Ectodermal cell (in vitro differentiated cells): ENCODE results near the gene STK32A.
A peak's percentile ranks its signal among the peaks of the same experiment; 100 is the strongest.
"Not testable (repeated sequence)": the region's sequence is repeated elsewhere in the genome, so short reads cannot be mapped to it uniquely, and the experiment has no call there.

Experiments used
- H3K27ac ChIP-seq: 2 replicates; pipeline ENCODE4 v1.7.0; 2013; ENCODE audit warnings: mild to moderate bottlenecking, low read depth, low read length; ENCODE audit not compliant: insufficient read depth, poor library complexity, severe bottlenecking
- H3K27me3 ChIP-seq: 2 replicates; pipeline ENCODE4 v1.7.0; 2013; ENCODE audit warnings: mild to moderate bottlenecking, low read length; ENCODE audit not compliant: insufficient read depth, control insufficient read depth, poor library complexity, severe bottlenecking
- H3K36me3 ChIP-seq: one replicate; pipeline ENCODE4 v1.7.0; 2013; ENCODE audit warnings: low read length; ENCODE audit not compliant: control insufficient read depth, insufficient read depth
- H3K4me1 ChIP-seq: one replicate; pipeline ENCODE4 v1.7.0; 2013; ENCODE audit warnings: low read length; ENCODE audit not compliant: control insufficient read depth, insufficient read depth
- H3K4me3 ChIP-seq: 2 replicates; pipeline ENCODE4 v1.7.0; 2013; ENCODE audit warnings: low read depth, low read length, control low read depth; ENCODE audit not compliant: insufficient read depth
- H3K9me3 ChIP-seq: 2 replicates; pipeline ENCODE4 v1.7.0; 2013; ENCODE audit warnings: mild to moderate bottlenecking, low read length, moderate library complexity; ENCODE audit not compliant: control insufficient read depth
- WGBS, 2 experiments: methylation state at CpG; one replicate each; pipeline ENCODE4 v1.1.7; 2013; ENCODE audit warnings: missing lambda C conversion rate in 2 of 2; 5-methylcytosine and 5-hydroxymethylcytosine counted together

Gene STK32A

DNA sequence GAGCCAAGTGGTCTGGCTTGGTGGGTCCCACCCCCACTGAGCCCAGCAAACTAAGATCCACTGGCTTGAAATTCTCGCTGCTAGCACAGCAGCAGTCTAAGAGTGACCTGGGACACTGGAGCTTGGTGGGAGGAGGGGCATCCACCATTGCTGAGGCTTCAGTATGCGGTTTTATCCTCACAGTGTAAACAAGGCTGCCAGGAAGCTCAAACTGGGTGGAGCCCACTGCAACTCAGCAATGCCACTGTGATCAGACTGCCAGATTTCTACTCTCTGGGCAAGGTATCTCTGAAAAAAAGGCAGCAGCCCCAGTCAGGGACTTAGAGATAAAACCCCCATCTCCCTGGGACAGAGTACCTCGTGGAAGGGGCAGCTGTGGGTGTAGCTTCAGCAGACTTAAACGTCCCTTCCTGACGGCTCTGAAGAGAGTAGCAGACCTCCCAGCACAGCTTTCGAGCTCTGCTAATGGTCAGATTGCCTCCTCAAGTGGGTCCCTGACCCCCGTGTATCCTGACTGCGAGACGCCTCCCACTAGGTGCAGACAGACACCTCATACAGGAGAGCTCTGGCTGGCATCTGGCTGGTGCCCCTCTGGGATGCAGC lies 18.2 kb upstream of the STK32A start:
- no peak overlapping the region for H3K27ac ChIP-seq
- no peaks in the 10 kb centered on the region for H3K9me3 ChIP-seq
- H3K4me3 ChIP-seq, result no peak overlapping the region
- no peaks in the 10 kb centered on the region for H3K36me3 ChIP-seq
- WGBS, 2 experiments, result 54 to 56% methylated on average over 9 of the region's 9 CpGs
- H3K4me1 ChIP-seq, result peaks cover 9% of the 10 kb centered on the region
- H3K27me3 ChIP-seq, result no peaks in the 10 kb centered on the region

GRCh38 chr5:147223343-147223742 lies 11.5 kb upstream of the STK32A start:
- WGBS, 2 experiments, result 74 to 83% methylated on average over 2 of the region's 2 CpGs
- no peaks in the 10 kb centered on the region for H3K27me3 ChIP-seq

DNA sequence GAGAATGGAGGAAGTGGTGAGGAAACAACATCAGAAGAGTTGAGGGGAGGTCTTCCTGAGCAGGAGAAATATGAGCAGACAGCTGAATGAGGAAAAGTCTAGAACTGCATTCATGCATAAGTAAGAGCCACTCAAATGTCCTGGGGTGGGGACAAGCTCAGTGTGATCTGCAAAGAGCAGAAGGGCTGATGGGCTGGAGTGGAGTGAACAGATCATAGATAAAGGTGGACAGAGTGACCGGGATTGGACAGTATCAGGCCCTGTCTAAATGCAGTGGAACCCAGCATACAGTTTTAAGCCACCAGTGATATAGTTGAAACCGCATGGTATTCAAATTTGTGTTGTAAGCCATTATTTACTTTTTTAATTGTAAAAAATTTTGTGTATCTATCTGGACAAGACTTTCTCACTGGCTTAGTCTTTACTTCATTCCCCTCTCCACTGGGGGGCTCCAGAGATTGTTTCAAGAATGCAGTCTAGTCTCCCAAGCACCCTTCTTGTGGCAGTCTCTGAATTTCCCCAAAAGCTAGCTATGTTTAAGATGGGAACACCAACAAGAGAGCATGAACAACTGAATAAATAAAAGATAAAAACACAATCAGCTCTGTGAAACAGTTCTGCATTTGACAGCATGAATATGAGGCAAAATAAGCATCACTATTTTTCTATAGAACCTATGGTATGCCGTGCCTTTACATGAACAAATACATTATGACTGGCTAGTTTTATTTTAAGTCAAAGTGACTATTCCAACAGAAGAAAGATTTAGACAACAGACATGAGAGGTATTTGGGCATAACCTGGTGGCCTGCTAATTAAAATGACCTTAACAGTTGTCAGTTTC lies 10.7 kb upstream of the STK32A start:
- no peaks in the 10 kb centered on the region for H3K9me3 ChIP-seq
- no peak overlapping the region for H3K4me3 ChIP-seq
- 77 to 87% methylated on average over 3 of the region's 3 CpGs for WGBS, 2 experiments
- H3K36me3 ChIP-seq, result no peaks in the 10 kb centered on the region
- H3K27me3 ChIP-seq, result no peaks in the 10 kb centered on the region
- no peak overlapping the region for H3K27ac ChIP-seq
- no peaks in the 10 kb centered on the region for H3K4me1 ChIP-seq

More at GRCh38 chr5:147223343-147223742, 11.5 kb upstream of the STK32A start:
- H3K9me3 ChIP-seq, result no peaks in the 10 kb centered on the region
- no peak overlapping the region for H3K4me3 ChIP-seq
- H3K27ac ChIP-seq, result no peak overlapping the region
- H3K36me3 ChIP-seq, result no peaks in the 10 kb centered on the region
- H3K4me1 ChIP-seq, result no peaks in the 10 kb centered on the region

DNA sequence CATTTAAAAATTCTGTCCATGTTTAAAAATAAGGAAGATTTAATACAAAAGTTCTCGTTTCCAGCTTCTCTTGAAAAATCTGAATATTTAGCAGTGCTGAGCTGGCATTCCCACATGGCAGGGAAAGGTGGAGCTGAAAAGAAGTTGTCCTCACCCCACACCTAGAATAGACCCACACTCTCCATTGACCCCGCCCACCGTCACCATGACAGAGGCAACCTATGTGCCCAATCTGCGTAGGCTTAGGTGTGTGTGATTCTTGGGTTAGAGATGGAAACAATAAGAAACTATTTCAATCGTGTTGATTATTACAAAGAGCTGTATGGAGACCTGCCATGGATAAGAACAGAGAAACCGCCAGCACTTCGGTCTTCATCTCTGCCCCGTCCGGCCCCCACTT lies 8.9 kb upstream of the STK32A start:
- H3K4me3 ChIP-seq, result no peak overlapping the region
- no peaks in the 10 kb centered on the region for H3K4me1 ChIP-seq
- no peaks in the 10 kb centered on the region for H3K36me3 ChIP-seq
- peaks cover 8% of the 10 kb centered on the region for H3K27me3 ChIP-seq
- no peaks in the 10 kb centered on the region for H3K9me3 ChIP-seq
- 93 to 97% methylated on average over 8 to 9 of the region's 9 CpGs for WGBS, 2 experiments
- H3K27ac ChIP-seq, result no peak overlapping the region

- Histone ChIP-seq H3K36me3 (no peaks in the 10 kb centered on the region), H3K27me3 (peaks cover 9% of the 10 kb centered on the region), H3K9me3 (no peaks in the 10 kb centered on the region), H3K27ac (no peak overlapping the region), H3K4me3 (no peak overlapping the region), H3K4me1 (no peaks in the 10 kb centered on the region)
- WGBS, 2 experiments, result 94 to 96% methylated on average over 15 of the region's 15 CpGs
Observed at GRCh38 chr5:147226512-147226911, 8.3 kb upstream of the STK32A start.

- Histone ChIP-seq H3K36me3 (no peaks in the 10 kb centered on the region), H3K4me3 (peak overlapping the region; percentile 59), H3K9me3 (no peaks in the 10 kb centered on the region), H3K4me1 (no peaks in the 10 kb centered on the region), H3K27ac (no peak overlapping the region), H3K27me3 (peaks cover 56% of the 10 kb centered on the region)
- 2 to 4% methylated on average over 24 to 27 of the region's 32 CpGs for WGBS, 2 experiments
Observed at GRCh38 chr5:147234239-147234824, 494 bp upstream of the STK32A start.

GRCh38 chr5:147240266-147240985 lies 5.6 kb downstream of the STK32A start:
- Histone ChIP-seq H3K27me3 (peaks cover 8% of the 10 kb centered on the region), H3K36me3 (no peaks in the 10 kb centered on the region), H3K4me3 (no peak overlapping the region), H3K9me3 (no peaks in the 10 kb centered on the region), H3K27ac (no peak overlapping the region), H3K4me1 (no peaks in the 10 kb centered on the region)
- 72 to 82% methylated on average over 3 to 4 of the region's 4 CpGs for WGBS, 2 experiments

DNA sequence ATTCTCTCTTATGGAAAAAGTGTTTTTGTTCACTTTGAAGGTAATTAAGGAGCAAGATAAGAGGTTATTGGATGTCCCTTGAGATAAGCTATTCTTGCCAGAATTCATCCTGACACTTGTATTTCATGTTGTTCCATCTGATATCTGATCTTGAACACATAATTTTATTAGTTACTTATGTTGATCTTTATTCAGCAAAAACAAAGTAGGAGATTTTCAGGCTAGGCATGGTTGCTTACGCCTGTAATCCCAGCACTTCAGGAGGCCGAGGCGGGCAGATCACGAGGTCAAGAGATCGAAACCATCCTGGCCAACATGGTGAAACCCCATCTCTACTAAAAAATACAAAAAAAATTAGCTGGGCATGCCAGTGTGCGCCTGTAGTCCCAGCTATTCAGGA lies 8.4 kb downstream of the STK32A start:
- 61 to 100% methylated on average over 1 to 3 of the region's 6 CpGs for WGBS, 2 experiments
- H3K4me1 ChIP-seq, result not testable (repeated sequence)

DNA sequence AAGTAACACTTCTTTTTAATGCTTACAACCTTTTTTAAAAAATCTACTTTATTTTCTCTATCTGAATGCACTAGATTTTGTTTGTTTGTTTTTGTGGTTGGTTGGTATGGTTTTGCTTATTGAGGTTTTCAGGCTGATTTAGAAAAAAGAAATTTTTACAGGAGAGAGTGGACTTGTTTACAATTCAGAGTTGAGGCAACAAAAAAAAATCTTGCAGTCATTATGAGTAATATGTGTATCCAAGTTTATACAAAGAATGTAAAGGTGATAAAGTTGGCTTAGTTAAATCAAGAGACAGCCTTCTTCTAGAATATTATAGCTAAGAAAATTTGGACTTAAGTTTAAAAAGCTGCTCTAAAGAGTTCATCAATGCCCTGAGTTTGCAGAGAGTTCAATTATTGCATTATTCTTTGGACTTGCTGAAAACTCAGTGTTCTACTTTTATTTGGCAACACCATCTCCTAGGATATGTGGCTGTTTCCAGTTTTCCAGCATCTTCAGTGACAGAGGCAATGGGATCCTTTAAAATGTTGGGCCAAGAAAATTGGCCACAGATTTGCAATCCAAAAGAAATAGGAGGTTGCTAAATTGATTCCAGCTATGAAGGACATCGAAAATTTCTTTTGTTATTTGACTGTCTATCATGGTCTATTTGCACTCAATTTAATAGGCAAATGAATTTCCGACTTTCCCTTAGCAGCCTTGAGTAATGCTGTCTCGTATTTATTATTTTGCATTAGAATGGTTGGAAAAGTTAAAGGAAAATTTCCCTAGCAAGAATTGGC lies 10.7 kb downstream of the STK32A start:
- Histone ChIP-seq H3K4me1 (no peaks in the 10 kb centered on the region), H3K36me3 (no peaks in the 10 kb centered on the region), H3K27ac (no peak overlapping the region), H3K9me3 (no peaks in the 10 kb centered on the region), H3K4me3 (no peak overlapping the region), H3K27me3 (no peaks in the 10 kb centered on the region)
- WGBS, 2 experiments, result 96 to 100% methylated on average over 1 to 3 of the region's 3 CpGs

More for the DNA sequence above, 8.4 kb downstream of the STK32A start:
- not testable (repeated sequence) for H3K36me3 ChIP-seq, H3K4me3 ChIP-seq, H3K27me3 ChIP-seq, H3K27ac ChIP-seq, H3K9me3 ChIP-seq
